ENCODE measurements around the gene ACSF3. TPM values are rescaled to one million over a fixed set of nuclear protein-coding genes. Genes with fewer than 3 reads are reported as not detected.

The ACSF3 gene
- total RNA-seq, 1 experiment from 2014 or later: 33.5 TPM

- H4K20me1 ChIP-seq (ENCODE audit: low read length): 0 out of 2 replicates have a peak, but pooled peaks cover 8% of the 10 kb centered on the region
- no peak overlapping the region for H3K27ac ChIP-seq (ENCODE audit: low read length)
- no peak overlapping the region for H2AFZ ChIP-seq (ENCODE audit: low read length)
- ATAC-seq: no peak
- H3K79me2 ChIP-seq (ENCODE audit: low read length): peaks cover 13% of the 10 kb centered on the region
- no peak overlapping the region for H3K9ac ChIP-seq (ENCODE audit: low read length)
- CTCF ChIA-PET: no interaction called here
- DNase-seq: no peak
- no peak overlapping the region for H3K4me2 ChIP-seq (ENCODE audit: low read length)
- H3F3A ChIP-seq (ENCODE audit: low read length, unreplicated experiment): no peaks in the 10 kb centered on the region
- no peaks in the 10 kb centered on the region for H3K9me2 ChIP-seq (replicated peaks; ENCODE audit: low read length)
- TF ChIP-seq EZH2phosphoT487 (IDR thresholded peaks at IDR 0.05; ENCODE audit: borderline replicate concordance, low read length): no peak
- TF ChIP-seq EZH2 (IDR thresholded peaks at IDR 0.05; ENCODE audit: low read length, unreplicated experiment): no peak
- TF ChIP-seq CTCF (conservative IDR thresholded peaks at IDR 0.05; ENCODE audit: low read depth, low read length): no peak
- 0 out of 2 replicates have a peak, but pooled peaks cover 6% of the 10 kb centered on the region for H3K4me1 ChIP-seq (ENCODE audit: insufficient read depth, low read length)
- POLR2A ChIA-PET (ENCODE audit: unreplicated experiment): no interaction called here
- no TSS peak for BruUV-seq (replicated peaks)
- H3K27me3 ChIP-seq (ENCODE audit: low read length): 0 out of 2 replicates have a peak, but pooled peaks cover 4% of the 10 kb centered on the region
- no peak overlapping the region for H3K4me3 ChIP-seq (ENCODE audit: low read length)
- intact Hi-C loops (cut with micrococcal nuclease): no loop called here
- no peaks in the 10 kb centered on the region for H3K9me3 ChIP-seq (ENCODE audit: low read length)
- no peaks in the 10 kb centered on the region for H3K36me3 ChIP-seq (ENCODE audit: low read depth, low read length)
Measured at GRCh38 chr16:89198417-89199240, 105.0 kb downstream of the ACSF3 start.

- POLR2A ChIA-PET (ENCODE audit: unreplicated experiment): no interaction called here
- 0 out of 2 replicates have a peak, but pooled peaks cover 6% of the 10 kb centered on the region for H3K4me1 ChIP-seq (ENCODE audit: insufficient read depth, low read length)
- intact Hi-C loops (cut with micrococcal nuclease): no loop called here
- ATAC-seq: no peak
- H3K79me2 ChIP-seq (ENCODE audit: low read length): peaks cover 18% of the 10 kb centered on the region
- H3K9me2 ChIP-seq (replicated peaks; ENCODE audit: low read length): no peaks in the 10 kb centered on the region
- no peak overlapping the region for H3K4me2 ChIP-seq (ENCODE audit: low read length)
- no peaks in the 10 kb centered on the region for H3K36me3 ChIP-seq (ENCODE audit: low read depth, low read length)
- H3K9ac ChIP-seq (ENCODE audit: low read length): no peak overlapping the region
- H3F3A ChIP-seq (ENCODE audit: low read length, unreplicated experiment): no peaks in the 10 kb centered on the region
- CTCF ChIA-PET: no interaction called here
- no peak overlapping the region for H2AFZ ChIP-seq (ENCODE audit: low read length)
- no peak for DNase-seq
- 0 out of 2 replicates have a peak, but pooled peaks cover 8% of the 10 kb centered on the region for H4K20me1 ChIP-seq (ENCODE audit: low read length)
- BruUV-seq (replicated peaks): no TSS peak
- no peak for TF ChIP-seq EZH2 (IDR thresholded peaks at IDR 0.05; ENCODE audit: low read length, unreplicated experiment)
- no peak for TF ChIP-seq CTCF (conservative IDR thresholded peaks at IDR 0.05; ENCODE audit: low read depth, low read length)
- no peak for TF ChIP-seq EZH2phosphoT487 (IDR thresholded peaks at IDR 0.05; ENCODE audit: borderline replicate concordance, low read length)
- H3K4me3 ChIP-seq (ENCODE audit: low read length): no peak overlapping the region
- 0 out of 2 replicates have a peak, but pooled peaks cover 4% of the 10 kb centered on the region for H3K27me3 ChIP-seq (ENCODE audit: low read length)
- no peak overlapping the region for H3K27ac ChIP-seq (ENCODE audit: low read length)
- H3K9me3 ChIP-seq (ENCODE audit: low read length): no peaks in the 10 kb centered on the region
Measured at GRCh38 chr16:89199241-89200123, 105.8 kb downstream of the ACSF3 start.
